B cell (primary cell): ENCODE measurements around the gene ERP27. TPM values are rescaled to one million over a fixed set of nuclear protein-coding genes. Genes with fewer than 3 reads are reported as not detected.

Source experiments
- ATAC-seq: fragments of 200-7000 bp; cut with Tn5 transposase; one replicate; pipeline ENCODE4 v1.10.0; 2021; ENCODE audit warnings: low read depth, mild to moderate bottlenecking, moderate number of reproducible peaks, moderate library complexity
- CTCF ChIA-PET: fragments of 350-600 bp; sonication (Branson Sonifier 250); formaldehyde crosslinking; loops from one replicate; lab custom pipeline; 2021; ENCODE audit warnings: antibody characterized with exemption, inconsistent platforms; lab: Charles Lee
- POLR2A ChIA-PET: fragments of 350-600 bp; sonication (Branson Sonifier 250); formaldehyde crosslinking; loops from one replicate; lab custom pipeline; 2021; ENCODE audit warnings: antibody characterized with exemption; lab: Charles Lee
- DNase-seq: peaks from one replicate; pipeline ENCODE4 v3.0.0; 2013
- H2AFZ ChIP-seq: 2 replicates; pipeline ENCODE4 v1.6.1; 2012; ENCODE audit warnings: mild to moderate bottlenecking, low read depth, low read length; ENCODE audit not compliant: insufficient read depth, poor library complexity, severe bottlenecking
- H3K27ac ChIP-seq, 2 donors: 1 replicate in 1 of 2; 2 replicates in 1 of 2; pipeline ENCODE4 v1.5.1; 2012 to 2013; ENCODE audit warnings: low read length in 2 of 2, mild to moderate bottlenecking in 2 of 2, moderate library complexity in 1 of 2
- H3K27me3 ChIP-seq, 4 experiments: fragments of 200-600 bp in 1 of 4; sonication (generic) in 1 of 4; replicated peaks in 1 of 4; 1 replicate in 2 of 4; 2 replicates in 2 of 4; pipeline versions ENCODE4 v1.6.1 to v1.7.0; 2013 to 2016; ENCODE audit warnings: low read length in 3 of 4, mild to moderate bottlenecking in 2 of 4, mixed read lengths in 1 of 4, moderate library complexity in 1 of 4; ENCODE audit not compliant: insufficient read depth in 4 of 4, control insufficient read depth in 3 of 4; ENCODE audit errors: control extremely low read depth in 1 of 4
- H3K36me3 ChIP-seq, 2 experiments: replicated peaks in 1 of 2; 1 replicate in 1 of 2; 2 replicates in 1 of 2; pipeline versions ENCODE4 v1.6.1 to v1.7.1; 2013; ENCODE audit warnings: low read length in 1 of 2; ENCODE audit not compliant: insufficient read depth in 2 of 2, control insufficient read depth in 1 of 2; ENCODE audit errors: control extremely low read depth in 1 of 2, extremely low read depth in 1 of 2
- H3K4me1 ChIP-seq, 2 donors: fragments of 200-600 bp in 1 of 2; sonication (generic) in 1 of 2; 1 replicate in 1 of 2; 2 replicates in 1 of 2; pipeline versions ENCODE4 v1.5.1 to v1.6.1; 2013 to 2017; ENCODE audit warnings: low read length in 2 of 2; ENCODE audit not compliant: control insufficient read depth in 2 of 2, insufficient read depth in 2 of 2
- H3K4me2 ChIP-seq: replicated peaks from 2 replicates; pipeline ENCODE3; 2012; ENCODE audit warnings: mild to moderate bottlenecking, low read depth, low read length; ENCODE audit not compliant: poor library complexity, severe bottlenecking
- H3K4me3 ChIP-seq, 5 experiments: fragments of 200-600 bp in 1 of 5; sonication (generic) in 1 of 5; 1 replicate in 3 of 5; 2 replicates in 2 of 5; pipeline versions ENCODE4 v1.5.1 to v1.7.0; 2011 to 2016; ENCODE audit warnings: low read length in 4 of 5, mild to moderate bottlenecking in 4 of 5, low read depth in 2 of 5, control low read depth in 1 of 5, moderate library complexity in 1 of 5; ENCODE audit not compliant: insufficient read depth in 1 of 5; ENCODE audit errors: control extremely low read depth in 1 of 5, extremely low read depth in 1 of 5
- H3K79me2 ChIP-seq: fragments of 200-600 bp; sonication (generic); one replicate; pipeline ENCODE4 v1.6.0; 2016; ENCODE audit warnings: low read length; ENCODE audit not compliant: control insufficient read depth, insufficient read depth
- H3K9ac ChIP-seq: fragments of 200-600 bp; sonication (generic); 2 replicates; pipeline ENCODE4 v1.6.1; 2017; ENCODE audit warnings: mild to moderate bottlenecking, low read length, moderate library complexity
- H3K9me3 ChIP-seq, 3 donors: one replicate each; pipeline versions ENCODE4 v1.6.1 to v1.7.1; 2013; ENCODE audit warnings: low read length in 2 of 3; ENCODE audit not compliant: control insufficient read depth in 2 of 3, insufficient read depth in 1 of 3; ENCODE audit errors: control extremely low read depth in 1 of 3
- H4K20me1 ChIP-seq: 2 replicates; pipeline ENCODE4 v1.6.0; 2012; ENCODE audit warnings: mild to moderate bottlenecking, low read length; ENCODE audit not compliant: insufficient read depth, control insufficient read depth, poor library complexity, severe bottlenecking
- H3K27ac Mint-ChIP-seq: one replicate; pipeline ENCODE4 v1.8.0; 2021; ENCODE audit warnings: mixed read lengths
- H3K27me3 Mint-ChIP-seq: one replicate; pipeline ENCODE4 v1.8.0; 2021; ENCODE audit warnings: mixed read lengths
- H3K4me1 Mint-ChIP-seq: one replicate; pipeline ENCODE4 v1.8.0; 2021; ENCODE audit warnings: mixed read lengths
- H3K4me3 Mint-ChIP-seq: one replicate; pipeline ENCODE4 v1.8.0; 2021; ENCODE audit warnings: mixed read lengths
- H3K9me3 Mint-ChIP-seq: one replicate; pipeline ENCODE4 v1.8.0; 2022; ENCODE audit warnings: mixed read lengths; ENCODE audit not compliant: insufficient read depth
- EZH2 ChIP-seq: IDR thresholded peaks from 2 replicates; pipeline ENCODE4 v1.6.1; 2012; ENCODE audit warnings: borderline replicate concordance, low read depth, mild to moderate bottlenecking, moderate library complexity, low read length; ENCODE audit not compliant: insufficient read depth, poor library complexity, severe bottlenecking
- WGBS: methylation state at CpG from one replicate; pipeline ENCODE4 v1.1.5; 2013; ENCODE audit warnings: missing lambda C conversion rate; ENCODE audit not compliant: insufficient coverage; 5-methylcytosine and 5-hydroxymethylcytosine counted together
- intact Hi-C: fragments of 100-400 bp; cut with micrococcal nuclease; formaldehyde crosslinking; loops from one replicate; pipeline ENCODE4 v1.10.0; 2022
- polyA plus RNA-seq: library from polyadenylated mRNA; depleted of rRNA; stranded (reverse); fragments of >200 nt; gene quantifications from 2 replicates; pipeline ENCODE4 v1.2.3, GENCODE V29; 2012
- total RNA-seq, 2 donors: library from RNA; stranded (reverse); fragments of 120-200 nt in 1 of 2; gene quantifications; 1 replicate in 1 of 2; 2 replicates in 1 of 2; pipeline versions ENCODE4 v1.2.3 to v1.2.4, GENCODE V29; 2013 to 2022
- TF ChIP-seq, protein P1 (sequence below): fragments of 200-600 bp; IDR thresholded peaks from one replicate; pipeline ENCODE4 v1.8.0; 2022; ENCODE audit warnings: antibody characterized with exemption, mild to moderate bottlenecking

The ERP27 gene
- total and polyA plus RNA-seq, 2 donors (not counting 1 experiment from before 2014, with no cell fraction given), result 7.8 to 9.0 TPM

GRCh38 chr12:14946861-14947260 is 8.5 kb upstream of the ERP27 start:
- Mint-ChIP-seq H3K4me3 (no peak overlapping the region), H3K27me3 (no peaks in the 10 kb centered on the region), H3K9me3 (no peaks in the 10 kb centered on the region), H3K4me1 (peaks cover 55% of the 10 kb centered on the region), H3K27ac (peak overlapping the region; percentile 70)
- H3K27ac ChIP-seq, result peak overlapping the region; percentile 9 to 94
- peaks cover 12 to 95% of the 10 kb centered on the region in 2 experiments for H3K36me3 ChIP-seq
- H2AFZ ChIP-seq, result no peak overlapping the region
- peaks cover 43 to 52% of the 10 kb centered on the region in 2 donors for H3K4me1 ChIP-seq
- POLR2A ChIA-PET, result no interaction called here
- H4K20me1 ChIP-seq, result peaks cover 56% of the 10 kb centered on the region
- no peak overlapping the region for H3K4me3 ChIP-seq
- no peaks in the 10 kb centered on the region for H3K27me3 ChIP-seq
- TF ChIP-seq, protein P1, sequence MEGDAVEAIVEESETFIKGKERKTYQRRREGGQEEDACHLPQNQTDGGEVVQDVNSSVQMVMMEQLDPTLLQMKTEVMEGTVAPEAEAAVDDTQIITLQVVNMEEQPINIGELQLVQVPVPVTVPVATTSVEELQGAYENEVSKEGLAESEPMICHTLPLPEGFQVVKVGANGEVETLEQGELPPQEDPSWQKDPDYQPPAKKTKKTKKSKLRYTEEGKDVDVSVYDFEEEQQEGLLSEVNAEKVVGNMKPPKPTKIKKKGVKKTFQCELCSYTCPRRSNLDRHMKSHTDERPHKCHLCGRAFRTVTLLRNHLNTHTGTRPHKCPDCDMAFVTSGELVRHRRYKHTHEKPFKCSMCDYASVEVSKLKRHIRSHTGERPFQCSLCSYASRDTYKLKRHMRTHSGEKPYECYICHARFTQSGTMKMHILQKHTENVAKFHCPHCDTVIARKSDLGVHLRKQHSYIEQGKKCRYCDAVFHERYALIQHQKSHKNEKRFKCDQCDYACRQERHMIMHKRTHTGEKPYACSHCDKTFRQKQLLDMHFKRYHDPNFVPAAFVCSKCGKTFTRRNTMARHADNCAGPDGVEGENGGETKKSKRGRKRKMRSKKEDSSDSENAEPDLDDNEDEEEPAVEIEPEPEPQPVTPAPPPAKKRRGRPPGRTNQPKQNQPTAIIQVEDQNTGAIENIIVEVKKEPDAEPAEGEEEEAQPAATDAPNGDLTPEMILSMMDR, result no peak
- no peak for TF ChIP-seq EZH2
- CTCF ChIA-PET, result no interaction called here
- H3K4me2 ChIP-seq, result no peak overlapping the region
- peaks cover 73% of the 10 kb centered on the region for H3K79me2 ChIP-seq
- DNase-seq (no peak), ATAC-seq (no peak)
- intact Hi-C loops, result loop anchor here (5.0 kb wide), 1 partner anchor 100 kb away; no protein-coding TSS in a partner anchor
- H3K9ac ChIP-seq, result no peak overlapping the region
- WGBS, result no CpG with 5 or more reads among the region's 1 CpG
- no peaks in the 10 kb centered on the region for H3K9me3 ChIP-seq

GRCh38 chr12:14946162-14946561 is 7.8 kb upstream of the ERP27 start:
- ChIA-PET CTCF (interaction anchor here (0.8 to 1.3 kb wide), 2 partner anchors 13 to 98 kb away, joined by 4 read pairs; no protein-coding TSS in a partner anchor), POLR2A (no interaction called here)
- H3K27me3 ChIP-seq, result no peaks in the 10 kb centered on the region
- H4K20me1 ChIP-seq, result peaks cover 49% of the 10 kb centered on the region
- intact Hi-C loops, result loop anchor here (5.0 kb wide), 1 partner anchor 99 kb away; no protein-coding TSS in a partner anchor
- ATAC-seq (no peak), DNase-seq (no peak)
- no peak overlapping the region for H2AFZ ChIP-seq
- peaks cover 66% of the 10 kb centered on the region for H3K79me2 ChIP-seq
- no peak overlapping the region for H3K9ac ChIP-seq
- peaks cover 48% of the 10 kb centered on the region for H3K4me1 Mint-ChIP-seq
- H3K4me1 ChIP-seq, result peaks cover 36 to 45% of the 10 kb centered on the region in 2 donors
- H3K9me3 ChIP-seq, result no peaks in the 10 kb centered on the region
- no peak overlapping the region for H3K4me3 Mint-ChIP-seq
- peaks cover 12 to 95% of the 10 kb centered on the region in 2 experiments for H3K36me3 ChIP-seq
- TF ChIP-seq, protein P1, result no peak
- no peak for TF ChIP-seq EZH2
- H3K9me3 Mint-ChIP-seq, result no peaks in the 10 kb centered on the region
- peak overlapping the region in 1 of 2 donors; percentile 94 for H3K27ac ChIP-seq
- H3K27ac Mint-ChIP-seq, result peak overlapping the region; percentile 79
- no peaks in the 10 kb centered on the region for H3K27me3 Mint-ChIP-seq
- WGBS, result 88% methylated on average over 2 of the region's 2 CpGs
- no peak overlapping the region for H3K4me2 ChIP-seq
- no peak overlapping the region for H3K4me3 ChIP-seq
